H1 (cell line): ENCODE data around the gene AGGF1. TPM values are rescaled to one million over a fixed set of nuclear protein-coding genes. Genes with fewer than 3 reads are reported as not detected.
"Not testable (repeated sequence)": the region's sequence is repeated elsewhere in the genome, so short reads cannot be mapped to it uniquely, and the experiment has no call there.

Source experiments
- CTCF ChIA-PET: fragments of 300-600 bp; sonication (Branson Sonifier 250); formaldehyde crosslinking; loops from one replicate; lab custom pipeline; 2021; ENCODE audit not compliant: partially characterized antibody; lab: Charles Lee
- POLR2A ChIA-PET: fragments of 300-600 bp; sonication (Branson Sonifier 250); formaldehyde crosslinking; loops from one replicate; lab custom pipeline; 2021; ENCODE audit warnings: inconsistent platforms; ENCODE audit not compliant: partially characterized antibody; lab: Charles Lee
- DNase-seq, 2 experiments: peaks; one replicate each; pipeline versions ENCODE4 v3.0.0 to v3.0.0-alpha.2; 2010 to 2022; ENCODE audit warnings: low spot score in 2 of 2, low read depth in 1 of 2, mixed read lengths in 1 of 2
- FAIRE-seq: peaks from 2 replicates; lab custom pipeline; 2011; peaks lifted over from hg19 to GRCh38; lab: Jason Lieb, UNC
- H2AFZ ChIP-seq: 2 replicates; pipeline ENCODE4 v1.8.1; 2012; ENCODE audit warnings: low read length, inconsistent platforms
- H2AK5ac ChIP-seq: 2 replicates; pipeline ENCODE4 v1.6.1; 2013; ENCODE audit warnings: low read depth, low read length
- H2BK120ac ChIP-seq: replicated peaks from 2 replicates; pipeline ENCODE3; 2013; ENCODE audit warnings: low read depth, low read length, inconsistent platforms
- H2BK12ac ChIP-seq: 2 replicates; pipeline ENCODE4 v1.6.1; 2013; ENCODE audit warnings: low read depth, low read length
- H2BK15ac ChIP-seq: 2 replicates; pipeline ENCODE4 v1.6.1; 2013; ENCODE audit warnings: low read length
- H2BK20ac ChIP-seq: 2 replicates; pipeline ENCODE4 v1.6.1; 2013; ENCODE audit warnings: low read length
- H2BK5ac ChIP-seq: 2 replicates; pipeline ENCODE4 v1.6.1; 2013; ENCODE audit warnings: low read depth, low read length
- H3K14ac ChIP-seq: 2 replicates; pipeline ENCODE4 v1.6.1; 2013; ENCODE audit warnings: inconsistent platforms; ENCODE audit not compliant: insufficient read length
- H3K18ac ChIP-seq: 2 replicates; pipeline ENCODE4 v1.6.1; 2013; ENCODE audit warnings: low read length; ENCODE audit errors: extremely low read depth
- H3K23ac ChIP-seq: 2 replicates; pipeline ENCODE4 v1.6.1; 2013; ENCODE audit warnings: inconsistent platforms; ENCODE audit not compliant: insufficient read length
- H3K23me2 ChIP-seq: 2 replicates; pipeline ENCODE4 v1.6.1; 2013; ENCODE audit warnings: low read depth, low read length
- H3K27ac ChIP-seq: 2 replicates; pipeline ENCODE4 v1.6.1; 2011; ENCODE audit warnings: low read depth, low read length, inconsistent platforms
- H3K27me3 ChIP-seq, 4 experiments: replicated peaks in 1 of 4; 1 replicate in 1 of 4; 2 replicates in 3 of 4; pipeline versions ENCODE4 v1.6.1 to v1.8.1; 2011 to 2013; ENCODE audit warnings: low read length in 3 of 4, mild to moderate bottlenecking in 3 of 4, inconsistent platforms in 2 of 4, mixed read lengths in 2 of 4, moderate library complexity in 1 of 4; ENCODE audit not compliant: control insufficient read depth in 3 of 4, insufficient read depth in 3 of 4; ENCODE audit errors: extremely low read depth in 1 of 4
- H3K36me3 ChIP-seq, 4 experiments: 2 replicates each; pipeline versions ENCODE4 v1.6.1 to v1.8.1; 2011 to 2013; ENCODE audit warnings: mild to moderate bottlenecking in 4 of 4, low read length in 3 of 4, moderate library complexity in 2 of 4, control low read depth in 1 of 4, inconsistent platforms in 1 of 4; ENCODE audit not compliant: insufficient read depth in 4 of 4, control insufficient read depth in 2 of 4
- H3K4ac ChIP-seq: replicated peaks from 2 replicates; pipeline ENCODE3; 2013; ENCODE audit warnings: low read length, low read depth, mixed read lengths, inconsistent platforms; ENCODE audit not compliant: insufficient read length
- H3K4me1 ChIP-seq, 4 experiments: replicated peaks in 1 of 4; 1 replicate in 1 of 4; 2 replicates in 3 of 4; pipeline versions ENCODE4 v1.6.1 to v1.8.1; 2011 to 2013; ENCODE audit warnings: low read length in 3 of 4, inconsistent platforms in 2 of 4, mixed read lengths in 1 of 4; ENCODE audit not compliant: insufficient read depth in 4 of 4, control insufficient read depth in 3 of 4
- H3K4me2 ChIP-seq, 2 experiments: 2 replicates each; pipeline versions ENCODE4 v1.6.1 to v1.8.1; 2011 to 2013; ENCODE audit warnings: low read depth in 2 of 2, low read length in 2 of 2, control low read depth in 1 of 2, inconsistent platforms in 1 of 2, mild to moderate bottlenecking in 1 of 2; ENCODE audit not compliant: insufficient read depth in 1 of 2
- H3K4me3 ChIP-seq, 4 experiments: fragments of 200-600, 300-600 bp in 1 of 4; sonication (generic), shearing (Covaris generic), sonication (Bioruptor Twin) in 1 of 4; 2 replicates each; pipeline versions ENCODE4 v1.5.1 to v1.8.1; 2011 to 2016; ENCODE audit warnings: low read length in 4 of 4, low read depth in 3 of 4, control low read depth in 2 of 4, inconsistent platforms in 2 of 4, mild to moderate bottlenecking in 2 of 4, mixed read lengths in 1 of 4, moderate library complexity in 1 of 4; ENCODE audit not compliant: insufficient read depth in 2 of 4; ENCODE audit errors: extremely low read depth in 1 of 4
- H3K56ac ChIP-seq: replicated peaks from 2 replicates; pipeline ENCODE3; 2013; ENCODE audit warnings: low read depth, mild to moderate bottlenecking, mixed read lengths, low read length, inconsistent platforms; ENCODE audit not compliant: insufficient read length
- H3K79me1 ChIP-seq: 2 replicates; pipeline ENCODE4 v1.6.1; 2013; ENCODE audit warnings: low read depth, low read length, control low read depth
- H3K79me2 ChIP-seq, 2 experiments: 2 replicates each; pipeline versions ENCODE4 v1.6.1 to v1.8.1; 2012 to 2013; ENCODE audit warnings: low read length in 2 of 2, mild to moderate bottlenecking in 2 of 2, inconsistent platforms in 1 of 2; ENCODE audit not compliant: insufficient read depth in 2 of 2, control insufficient read depth in 1 of 2
- H3K9ac ChIP-seq, 4 experiments: replicated peaks in 1 of 4; 1 replicate in 1 of 4; 2 replicates in 3 of 4; pipeline versions ENCODE4 v1.6.1 to v1.8.1; 2011 to 2013; ENCODE audit warnings: low read depth in 3 of 4, low read length in 3 of 4, control low read depth in 2 of 4, mild to moderate bottlenecking in 2 of 4, moderate library complexity in 2 of 4, inconsistent platforms in 1 of 4; ENCODE audit errors: extremely low read depth in 1 of 4
- H3K9me3 ChIP-seq, 2 experiments: 2 replicates each; pipeline versions ENCODE4 v1.6.1 to v1.8.1; 2012 to 2013; ENCODE audit warnings: mild to moderate bottlenecking in 2 of 2, moderate library complexity in 2 of 2, control low read depth in 1 of 2, inconsistent platforms in 1 of 2, low read depth in 1 of 2, low read length in 1 of 2, mixed read lengths in 1 of 2; ENCODE audit not compliant: insufficient read depth in 2 of 2
- H4K20me1 ChIP-seq, 2 experiments: replicated peaks in 1 of 2; 2 replicates each; pipeline versions ENCODE3 to v1.8.1; 2011 to 2013; ENCODE audit warnings: inconsistent platforms in 2 of 2, low read length in 2 of 2, mild to moderate bottlenecking in 1 of 2; ENCODE audit not compliant: insufficient read depth in 2 of 2, control insufficient read depth in 1 of 2
- H4K5ac ChIP-seq: 2 replicates; pipeline ENCODE4 v1.6.1; 2013; ENCODE audit warnings: low read length, low read depth, mixed read lengths, inconsistent platforms; ENCODE audit not compliant: insufficient read length
- H4K8ac ChIP-seq: 2 replicates; pipeline ENCODE4 v1.8.0; 2013; ENCODE audit warnings: mild to moderate bottlenecking, moderate library complexity, low read length, inconsistent platforms; ENCODE audit not compliant: insufficient read depth; ENCODE audit errors: extremely low read depth
- H4K91ac ChIP-seq: replicated peaks from 2 replicates; pipeline ENCODE3; 2013; ENCODE audit warnings: low read length, mixed read lengths, inconsistent platforms; ENCODE audit not compliant: insufficient read length
- ASH2L ChIP-seq: fragments of 200-600, 300-600 bp; sonication (generic); IDR thresholded peaks from one replicate; pipeline ENCODE4 v1.7.1; 2017; ENCODE audit warnings: low read length
- SAP30 ChIP-seq: fragments of 300-600 bp; sonication (generic); IDR thresholded peaks from 2 replicates; pipeline ENCODE4 v1.7.1; 2012; ENCODE audit warnings: low read length, moderate library complexity, mild to moderate bottlenecking, inconsistent platforms; ENCODE audit not compliant: insufficient read depth, insufficient replicate concordance
- WGBS, 2 experiments: shearing (Covaris generic) in 1 of 2; methylation state at CpG; one replicate each; pipeline versions ENCODE4 v1.1.6 to v1.1.7; 2013 to 2015; ENCODE audit warnings: low lambda C conversion rate in 2 of 2, mixed read lengths in 2 of 2, inconsistent platforms in 1 of 2, low coverage in 1 of 2, missing lambda C conversion rate in 1 of 2; ENCODE audit not compliant: insufficient replicate concordance in 2 of 2, insufficient coverage in 1 of 2, insufficient read length in 1 of 2; ENCODE audit errors: extremely low coverage in 1 of 2, missing lambda C conversion rate in 1 of 2; 5-methylcytosine and 5-hydroxymethylcytosine counted together
- polyA plus RNA-seq, 7 experiments: library from polyadenylated mRNA; depleted of rRNA in 3 of 7; stranded (reverse) in 5 of 7; unstranded in 2 of 7; fragments of >200 nt in 5 of 7; fragments of 200-250 nt in 2 of 7; gene quantifications; 1 replicate in 5 of 7; 2 replicates in 1 of 7; 4 replicates in 1 of 7; pipeline versions ENCODE4 v1.2.1 to v1.2.3, GENCODE V29; 2011 to 2013; ENCODE audit warnings: missing spikeins in 2 of 7, mixed read lengths in 2 of 7
- total RNA-seq: library from RNA; stranded (reverse); fragmentation: NEBNext Ultra II Directional; extraction: Animal tissue kit (Norgen Biotek cat#: 25700); gene quantifications from 2 replicates; pipeline ENCODE4 v1.2.1, GENCODE V29; 2021

The AGGF1 gene
- total and polyA plus RNA-seq, 2 of the 8 experiments (the other 6 are each of a cell fraction or from before 2014, with no cell fraction given): 7.3 to 19.0 TPM

DNA sequence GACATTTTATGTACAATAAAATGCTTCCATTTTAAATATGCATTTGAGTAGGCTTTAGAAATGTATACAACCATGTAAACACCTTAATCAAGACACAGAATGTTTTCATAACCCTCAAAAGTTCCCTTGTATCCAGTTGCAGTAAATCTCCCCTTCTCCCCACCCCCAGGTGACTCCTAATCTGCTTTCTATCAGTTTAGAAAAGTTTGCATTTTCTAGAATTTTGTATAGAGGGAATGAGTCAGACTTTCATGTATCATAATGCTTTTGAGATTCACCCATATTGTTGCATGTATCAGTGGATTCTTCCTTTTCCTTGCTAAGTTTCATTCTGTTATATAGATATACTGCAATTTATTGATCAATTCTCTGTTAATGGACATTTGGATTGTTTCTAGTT, 74.6 kb downstream of the AGGF1 start:
- Histone ChIP-seq H3K18ac (no peak overlapping the region), H3K79me2 (no peaks in the 10 kb centered on the region), H3K27me3 (no peaks in the 10 kb centered on the region), H2AFZ (no peak overlapping the region), H3K4me2 (no peak overlapping the region), H3K36me3 (peaks cover 0 to 7% (median 3%) of the 10 kb centered on the region in 4 experiments; a peak in 5 of 8 replicates), H3K23me2 (no peaks in the 10 kb centered on the region), H2BK5ac (no peak overlapping the region), H3K9ac (no peak overlapping the region), H3K14ac (no peak overlapping the region), H2BK12ac (no peak overlapping the region), H2BK15ac (no peak overlapping the region), H4K5ac (no peak overlapping the region), H3K4me1 (no peaks in the 10 kb centered on the region), H3K4me3 (no peak overlapping the region), H2BK20ac (no peak overlapping the region), H4K91ac (no peak overlapping the region), H2BK120ac (no peak overlapping the region), H3K56ac (no peak overlapping the region), H3K79me1 (no peaks in the 10 kb centered on the region; the same call in 1 of the 2 replicates), H4K8ac (no peak overlapping the region), H3K4ac (no peak overlapping the region), H4K20me1 (no peaks in the 10 kb centered on the region), H3K9me3 (no peaks in the 10 kb centered on the region), H3K23ac (no peak overlapping the region), H2AK5ac (no peak overlapping the region), H3K27ac (no peak overlapping the region)
- POLR2A ChIA-PET: interaction anchor here (1.0 to 8.1 kb wide), 2 partner anchors 10 to 17 kb away, joined by 3 to 73 read pairs; partner anchors contain the start of gene ZBED3
- FAIRE-seq: no peak
- no peak for DNase-seq
- TF ChIP-seq SAP30 (no peak), ASH2L (no peak)
- CTCF ChIA-PET: no interaction called here

DNA sequence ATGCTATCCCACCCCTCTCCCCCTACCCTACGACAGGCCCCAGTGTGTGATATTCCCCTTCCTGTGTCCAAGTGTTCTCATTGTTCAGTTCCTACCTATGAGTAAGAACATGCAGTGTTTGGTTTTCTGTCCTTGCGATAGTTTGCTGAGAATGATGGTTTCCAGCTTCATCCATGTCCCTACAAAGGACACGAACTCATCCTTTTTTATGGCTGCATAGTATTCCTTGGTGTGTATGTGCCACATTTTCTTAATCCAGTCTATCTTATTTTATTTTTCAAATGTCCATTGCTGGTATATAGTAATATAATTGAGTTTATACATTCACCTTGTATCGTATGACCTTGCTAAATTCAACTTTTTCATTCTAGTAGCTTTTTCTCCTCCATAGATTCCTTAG, 76.8 kb downstream of the AGGF1 start:
- H4K8ac ChIP-seq, H3K18ac ChIP-seq, H4K91ac ChIP-seq, H2BK12ac ChIP-seq, H2BK5ac ChIP-seq, H2AFZ ChIP-seq, FAIRE-seq, H3K9me3 ChIP-seq, H3K27ac ChIP-seq, H3K9ac ChIP-seq, DNase-seq, H3K27me3 ChIP-seq, H3K79me1 ChIP-seq, H2BK15ac ChIP-seq, H3K14ac ChIP-seq, H3K4ac ChIP-seq, H2BK20ac ChIP-seq, H2BK120ac ChIP-seq, H3K56ac ChIP-seq, H3K4me3 ChIP-seq, H3K79me2 ChIP-seq, H3K23ac ChIP-seq, H2AK5ac ChIP-seq, H3K4me1 ChIP-seq, H3K36me3 ChIP-seq, H3K4me2 ChIP-seq, H4K5ac ChIP-seq, H3K23me2 ChIP-seq, H4K20me1 ChIP-seq: not testable (repeated sequence)
- CTCF ChIA-PET: interaction anchor here (1.4 kb wide), 1 partner anchor 18 kb away, joined by 4 read pairs; no protein-coding TSS in a partner anchor
- POLR2A ChIA-PET: interaction anchor here (1.4 kb wide), 1 partner anchor 20 kb away, joined by 3 read pairs; the partner anchor contains the start of gene ZBED3
- WGBS, 2 experiments: 85% methylated on average over 4 of the region's 4 CpGs; no CpG with 5 or more reads in 1 of the 2 experiments
